ACHN (cell line): ENCODE results near the gene HYPK.
"Not testable (repeated sequence)": the region's sequence is repeated elsewhere in the genome, so short reads cannot be mapped to it uniquely, and the experiment has no call there.

Experiments used
- DNase-seq: peaks from one replicate; pipeline ENCODE4 v3.0.0-alpha.2; 2015
- in situ Hi-C: cut with HindIII; loops from 2 replicates; pipeline ENCODE4 v1.10.0; 2017; ENCODE audit warnings: low sequenced_read_pairs, low pct_ligation_motif_present, low pct_unique_long_range_greater_than_20kb

HYPK gene

GRCh38 chr15:43793647-43794046, 6.8 kb upstream of the HYPK start:
- in situ Hi-C loops = no loop called here
- no peak for DNase-seq

DNA sequence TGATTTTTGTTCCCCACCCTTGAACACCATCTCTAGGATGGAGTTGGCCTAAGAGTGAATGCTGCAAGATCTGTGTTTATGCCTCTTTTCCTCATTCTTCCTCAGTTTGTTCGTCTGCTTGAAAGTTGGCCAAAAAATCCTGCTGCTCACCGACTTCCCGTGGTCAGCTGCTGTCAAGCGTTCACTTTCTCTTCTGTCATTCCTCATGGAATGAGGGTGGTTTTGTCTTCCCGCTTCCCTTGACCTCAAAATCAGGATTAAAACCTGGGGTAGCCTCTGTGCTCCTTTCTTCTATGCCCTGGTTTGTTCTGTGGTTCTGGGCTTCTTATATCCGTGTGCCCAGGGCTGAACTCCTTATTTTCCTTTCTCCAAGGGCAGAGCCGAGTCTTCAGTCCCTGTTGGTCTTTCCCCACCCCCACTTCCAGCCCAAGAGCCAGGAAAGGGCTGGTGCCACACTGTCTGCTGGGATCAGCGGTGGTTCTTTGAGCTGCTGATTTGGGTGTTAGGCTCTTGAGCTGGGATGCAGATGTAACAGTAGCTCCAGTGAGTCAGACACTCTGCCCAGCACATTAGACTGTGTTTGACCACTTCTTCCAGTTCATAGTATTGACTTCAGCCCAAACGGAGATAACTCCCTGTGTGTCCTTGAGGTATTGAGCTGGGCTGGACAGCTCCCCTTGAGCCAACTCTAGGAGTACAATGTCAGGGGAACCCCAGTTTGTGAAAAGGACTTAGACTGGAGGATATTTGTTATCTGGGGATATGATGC, 5.9 kb upstream of the HYPK start:
- no peak for DNase-seq
- in situ Hi-C loops = no loop called here

- in situ Hi-C loops = no loop called here
- no peak for DNase-seq
Observed at GRCh38 chr15:43795197-43795596, 5.2 kb upstream of the HYPK start.

DNA sequence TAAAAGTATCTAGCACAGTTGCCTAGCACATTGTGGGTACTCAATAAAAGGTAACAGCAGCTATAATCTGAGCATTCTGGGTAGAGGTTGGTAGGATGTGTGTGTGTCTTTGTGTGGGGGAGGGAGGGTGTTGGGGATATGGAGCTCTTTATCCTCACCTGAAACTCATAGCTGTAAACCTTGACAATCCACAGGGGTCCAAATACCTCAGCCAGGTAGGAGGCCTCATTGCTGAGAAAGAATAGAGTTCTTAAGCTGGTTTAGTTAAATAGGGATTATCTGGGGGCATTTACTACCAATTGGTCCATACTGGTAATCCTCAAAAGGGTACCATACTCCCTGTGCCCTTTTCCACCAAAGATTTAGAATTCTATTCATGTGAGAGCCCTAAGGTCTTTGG, 4.4 kb upstream of the HYPK start:
- in situ Hi-C loops = no loop called here
- no peak for DNase-seq

- no peak for DNase-seq
- in situ Hi-C loops = no loop called here
Observed at GRCh38 chr15:43796566-43796965, 3.8 kb upstream of the HYPK start.

DNA sequence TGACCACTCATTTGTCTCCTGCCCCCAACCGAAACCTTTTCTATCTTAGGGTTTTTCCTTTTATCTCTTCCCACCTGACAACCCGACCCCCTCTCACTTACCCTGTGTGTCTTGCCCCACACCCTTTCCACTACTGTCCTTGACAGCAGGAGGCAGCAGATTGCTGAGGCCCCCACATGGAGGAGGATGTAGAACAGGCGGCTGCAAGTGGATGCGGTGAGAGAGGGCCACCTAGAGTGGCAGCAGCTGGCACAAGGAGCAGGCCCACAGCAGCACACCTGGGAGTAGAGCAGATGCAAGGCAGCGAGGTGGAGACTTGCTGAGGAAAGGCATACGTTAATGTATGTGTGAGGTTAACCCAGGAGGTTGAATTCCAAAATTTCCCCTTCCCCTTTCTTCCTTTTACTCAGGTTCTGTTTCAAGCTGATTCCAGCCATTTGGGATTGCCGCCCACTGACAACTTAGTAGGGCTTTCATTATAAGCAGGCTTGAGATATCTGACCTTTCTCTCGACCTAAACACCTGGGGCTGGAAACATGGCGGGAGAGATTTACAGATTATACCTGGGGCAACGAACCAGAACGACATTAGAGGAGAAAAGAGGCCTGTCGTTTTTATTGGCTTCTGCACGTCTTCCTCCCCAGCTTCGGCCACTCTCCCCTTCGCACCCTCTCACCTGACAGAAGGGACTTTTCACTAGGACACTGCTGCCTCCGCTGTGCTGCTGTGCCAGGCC, 1.0 kb upstream of the HYPK start:
- no peak for DNase-seq
- in situ Hi-C loops = no loop called here

GRCh38 chr15:43799945-43800285, 484 bp upstream of the HYPK start, which contains the start of gene SERINC4:
TSS of gene SERINC4 (minus strand) at chr15:43800220. CDS start at chr15:43799986, 234 bp downstream.
- DNase-seq = no peak
- in situ Hi-C loops = no loop called here

GRCh38 chr15:43802676-43803075, 2.3 kb downstream of the HYPK start:
- in situ Hi-C loops, DNase-seq: not testable (repeated sequence)

DNA sequence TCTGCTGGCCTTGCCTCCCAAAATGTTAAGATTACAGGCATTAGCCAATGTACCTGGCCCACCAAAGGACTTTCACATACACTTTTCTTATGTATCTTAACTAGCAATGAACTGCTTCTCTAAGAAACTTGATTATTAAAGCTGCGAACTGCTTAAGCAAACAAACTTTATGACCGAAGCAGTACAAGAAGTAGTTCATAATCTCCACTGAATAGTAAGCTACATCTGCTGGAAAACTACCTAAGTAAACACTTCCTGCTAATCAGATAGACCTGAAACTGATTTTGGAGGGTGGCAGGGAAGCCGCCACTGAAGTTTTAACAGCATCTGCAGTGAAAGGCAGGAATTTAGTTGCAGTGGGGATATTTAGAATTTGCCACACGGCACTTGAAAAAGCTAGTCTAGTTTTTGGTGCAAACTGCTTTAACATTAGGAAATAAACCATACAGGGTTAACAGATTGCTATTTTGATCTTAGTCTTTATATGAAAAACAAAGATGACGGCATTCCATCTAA, 8.1 kb downstream of the HYPK start:
- in situ Hi-C loops = no loop called here

DNA sequence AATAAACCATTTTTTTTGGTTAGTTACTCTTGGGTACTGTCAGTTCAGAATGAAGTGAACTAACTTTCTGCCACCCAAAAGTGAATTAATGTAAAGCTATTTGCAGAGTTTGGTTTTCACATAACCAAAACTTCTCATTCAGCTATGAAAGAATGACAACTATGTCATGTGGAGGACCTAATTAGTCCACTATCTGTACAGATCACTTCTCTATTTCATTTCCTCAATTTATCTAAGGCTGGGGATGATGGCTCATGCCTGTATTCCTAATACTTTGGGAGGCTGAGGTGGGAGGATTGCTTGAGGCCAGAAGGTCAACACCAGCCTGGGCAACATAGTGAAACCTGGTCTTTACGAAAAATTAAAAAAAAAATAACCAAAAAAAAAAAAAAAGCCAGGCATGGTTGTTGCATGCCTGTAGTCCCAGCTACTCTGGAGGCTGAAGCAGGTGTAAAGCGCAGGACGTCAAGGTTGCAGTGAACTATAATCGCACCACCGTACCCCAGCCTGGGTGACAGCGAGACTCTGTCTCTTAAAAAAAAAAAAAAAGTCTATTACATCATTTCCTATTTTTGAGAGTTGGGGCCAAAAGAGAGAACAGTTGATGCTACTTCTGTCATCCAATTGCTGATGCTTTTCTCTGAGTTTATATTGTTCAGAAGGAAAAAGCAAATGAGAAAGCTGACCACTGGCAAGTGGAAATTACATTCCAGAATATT, 8.7 kb downstream of the HYPK start:
- DNase-seq = no peak
- in situ Hi-C loops = no loop called here

More for the DNA sequence above, 8.1 kb downstream of the HYPK start:
- no peak for DNase-seq

DNA sequence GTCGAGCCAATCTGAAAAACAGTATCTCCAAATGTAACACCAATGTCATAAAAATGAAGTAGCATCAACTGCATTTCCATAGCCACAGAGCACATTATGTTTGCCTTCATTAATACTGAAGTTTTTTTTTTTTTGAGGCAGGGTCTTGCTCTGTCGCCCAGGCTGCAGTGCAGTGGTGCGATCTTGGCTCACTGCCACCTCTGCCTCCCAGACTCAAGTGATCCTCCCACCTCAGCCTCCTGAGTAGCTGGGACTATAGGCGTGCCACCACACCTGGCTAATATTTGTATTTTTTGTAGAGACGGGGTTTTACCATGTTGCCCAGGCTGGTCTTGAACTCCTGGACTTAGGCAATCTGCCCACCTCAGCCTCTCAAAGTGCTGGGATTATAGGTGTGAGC, 14.7 kb downstream of the HYPK start:
- DNase-seq, in situ Hi-C loops: not testable (repeated sequence)

DNA sequence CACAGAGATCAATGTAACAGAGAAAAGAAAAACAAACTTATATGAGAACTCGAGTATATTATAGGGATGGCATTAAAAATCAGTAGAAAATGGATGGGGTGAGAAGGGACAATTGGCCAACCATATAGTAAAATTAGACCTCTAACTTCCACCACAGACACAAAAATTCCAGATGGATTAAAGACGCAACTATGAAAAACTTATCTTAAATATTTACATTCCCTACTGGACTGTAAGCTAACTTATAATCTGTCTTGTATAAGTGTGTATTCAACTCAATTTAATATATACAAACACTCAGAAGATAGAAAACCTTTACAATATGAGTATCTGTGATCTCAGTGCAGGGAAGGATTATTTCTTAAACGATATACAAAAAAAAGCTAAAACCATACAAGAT, 21.1 kb downstream of the HYPK start:
- in situ Hi-C loops = no loop called here
- DNase-seq = no peak

- in situ Hi-C loops = no loop called here
- peak; percentile 95 for DNase-seq
Observed at GRCh38 chr15:43824302-43825246, 24.2 kb downstream of the HYPK start, which contains the start of gene MFAP1. TSS of gene MFAP1 (minus strand) at chr15:43824690. CDS start at chr15:43824569, 121 bp downstream.

- DNase-seq, in situ Hi-C loops: not testable (repeated sequence)
Observed at GRCh38 chr15:43825305-43825704, 24.9 kb downstream of the HYPK start.

DNA sequence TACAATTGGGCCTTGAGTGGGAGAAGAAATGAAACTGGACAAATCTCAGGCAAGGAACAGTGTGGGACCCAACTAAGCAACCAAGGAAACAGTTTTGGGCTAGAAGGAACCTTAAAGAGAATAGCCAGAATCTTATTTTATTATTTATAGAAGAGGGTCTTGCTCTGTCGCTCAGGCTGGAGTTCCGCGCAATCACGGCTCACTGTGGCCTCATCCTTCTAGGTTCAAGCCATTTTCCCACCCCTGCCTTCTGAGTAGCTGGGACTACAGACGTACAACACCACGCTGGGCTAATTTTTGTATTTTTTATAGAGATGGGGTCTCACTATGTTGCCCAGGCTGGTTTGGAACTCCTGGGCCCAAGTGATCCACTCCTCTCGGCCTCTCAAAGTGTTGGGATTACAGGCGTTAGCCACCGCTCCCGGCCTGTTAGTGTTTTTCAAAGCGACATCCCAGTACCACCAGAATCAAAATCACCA, 25.7 kb downstream of the HYPK start:
- in situ Hi-C loops = no loop called here
- no peak for DNase-seq

GRCh38 chr15:43826508-43827341, 26.3 kb downstream of the HYPK start, which contains the start of gene WDR76:
TSS of gene WDR76 (plus strand) at chr15:43827002. CDS start at chr15:43827033, 31 bp downstream.
- in situ Hi-C loops = no loop called here
- DNase-seq = peak; percentile 87

GRCh38 chr15:43828061-43828657, 27.8 kb downstream of the HYPK start:
- DNase-seq = no peak
- in situ Hi-C loops = no loop called here
